GM18873 (cell line): ENCODE results near the gene DPF3.
"Not testable (repeated sequence)": the region's sequence is repeated elsewhere in the genome, so short reads cannot be mapped to it uniquely, and the experiment has no call there.

Experiments
- ATAC-seq: cut with Tn5 transposase; IDR thresholded peaks from one replicate; pipeline ENCODE4 v1.9.1; 2021; ENCODE audit warnings: mild to moderate bottlenecking, moderate library complexity, moderate number of reproducible peaks; ENCODE audit not compliant: unreplicated experiment, low FRiP score

DPF3 gene

GRCh38 chr14:72881543-72881942, 12.4 kb downstream of the DPF3 start:
- no peak for ATAC-seq

GRCh38 chr14:72880820-72881219, 13.1 kb downstream of the DPF3 start:
- ATAC-seq = no peak

GRCh38 chr14:72880164-72880563, 13.7 kb downstream of the DPF3 start:
- no peak for ATAC-seq

- ATAC-seq = no peak
Observed at GRCh38 chr14:72879431-72879830, 14.5 kb downstream of the DPF3 start.

- no peak for ATAC-seq
Observed at GRCh38 chr14:72878746-72879145, 15.2 kb downstream of the DPF3 start.

GRCh38 chr14:72876710-72877063, 17.2 kb downstream of the DPF3 start:
- no peak for ATAC-seq

GRCh38 chr14:72876005-72876709, 17.7 kb downstream of the DPF3 start:
- no peak for ATAC-seq

GRCh38 chr14:72870878-72871277, 23.0 kb downstream of the DPF3 start:
- not testable (repeated sequence) for ATAC-seq

GRCh38 chr14:72869407-72870329, 24.2 kb downstream of the DPF3 start:
- no peak for ATAC-seq

GRCh38 chr14:72868500-72868899, 25.4 kb downstream of the DPF3 start:
- ATAC-seq = no peak

- ATAC-seq = no peak
Observed at GRCh38 chr14:72864712-72865365, 29.1 kb downstream of the DPF3 start.

- no peak for ATAC-seq
Observed at GRCh38 chr14:72863216-72864006, 30.5 kb downstream of the DPF3 start.

GRCh38 chr14:72856530-72857266, 37.2 kb downstream of the DPF3 start:
- no peak for ATAC-seq

- ATAC-seq = no peak
Observed at GRCh38 chr14:72855913-72856312, 38.0 kb downstream of the DPF3 start.

- no peak for ATAC-seq
Observed at GRCh38 chr14:72852194-72852593, 41.7 kb downstream of the DPF3 start.

GRCh38 chr14:72851635-72852034, 42.3 kb downstream of the DPF3 start:
- no peak for ATAC-seq

GRCh38 chr14:72850360-72850759, 43.5 kb downstream of the DPF3 start:
- ATAC-seq = no peak

GRCh38 chr14:72849222-72849621, 44.7 kb downstream of the DPF3 start:
- ATAC-seq = no peak

- no peak for ATAC-seq
Observed at GRCh38 chr14:72847721-72848120, 46.2 kb downstream of the DPF3 start.

GRCh38 chr14:72845683-72846082, 48.2 kb downstream of the DPF3 start:
- no peak for ATAC-seq
